ENCODE results near the gene CER1.
"Not testable (repeated sequence)": the region's sequence is repeated elsewhere in the genome, so short reads cannot be mapped to it uniquely, and the experiment has no call there.

Gene CER1

DNA sequence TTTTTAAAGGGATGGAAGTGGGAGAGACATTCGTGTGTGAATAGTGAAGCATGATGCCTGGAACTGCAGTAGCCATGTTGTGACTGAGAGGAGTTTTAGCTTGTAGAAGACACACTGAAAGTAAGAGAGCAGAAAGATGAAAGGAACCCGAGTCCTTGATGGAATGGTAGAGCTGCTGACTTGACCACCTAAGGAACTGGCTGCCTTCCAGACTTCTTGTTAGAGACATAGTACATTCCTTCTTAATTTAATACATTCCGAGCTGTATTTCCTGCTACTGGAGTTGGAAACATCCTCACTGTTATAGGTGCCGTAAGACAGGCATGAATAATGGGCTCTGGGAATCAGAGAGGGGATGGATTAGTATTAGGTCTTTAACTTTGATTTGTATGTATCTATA, 7.4 kb downstream of the CER1 start:
- DNase-seq (ENCODE audit: low spot score): no peak

DNA sequence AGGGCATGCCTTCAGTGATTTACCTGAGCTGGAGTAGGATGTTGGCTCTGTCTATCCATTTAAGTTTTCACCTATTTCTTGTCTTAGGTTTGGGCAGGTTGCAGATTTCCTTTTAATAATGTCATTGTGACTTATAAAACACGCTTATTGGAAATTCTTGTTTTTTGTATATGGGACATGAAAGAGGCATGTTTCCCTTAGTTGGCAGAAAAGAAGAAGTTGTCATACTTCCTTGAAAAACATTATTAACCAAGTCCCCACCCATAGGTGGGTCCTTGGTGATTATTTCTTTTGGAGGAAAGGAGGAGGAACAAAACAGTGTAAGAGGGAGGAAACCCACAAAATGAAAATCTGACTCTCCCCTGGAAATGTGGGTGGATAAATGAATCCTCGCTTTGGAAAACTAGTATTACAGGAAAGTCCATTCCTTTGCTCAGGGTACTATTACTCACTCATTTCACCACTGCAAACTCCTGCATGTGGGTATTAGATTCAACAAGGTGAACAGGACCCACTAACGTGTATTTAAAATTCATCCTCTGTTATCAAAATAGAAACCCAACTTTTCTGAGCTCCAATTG, 9.3 kb downstream of the CER1 start:
- no peak for DNase-seq (ENCODE audit: low spot score)

DNA sequence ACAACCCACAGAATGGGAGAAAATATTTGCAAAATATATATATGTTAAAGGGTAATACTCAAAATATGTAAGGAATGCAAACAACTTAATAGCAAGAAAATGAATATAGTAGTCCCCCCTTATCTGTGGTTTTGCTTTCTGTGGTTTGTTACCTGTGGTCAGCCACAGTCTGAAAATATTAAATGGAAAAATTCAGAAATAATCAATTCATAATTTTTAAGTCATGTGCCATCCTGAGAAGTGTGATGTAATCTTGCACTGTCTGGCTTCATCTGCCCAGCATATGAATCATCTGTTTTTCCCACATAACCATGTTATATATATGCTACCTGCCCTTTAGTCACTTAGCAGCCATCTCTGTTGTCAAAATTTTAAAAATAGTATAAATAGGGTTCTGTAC, 11.7 kb downstream of the CER1 start:
- DNase-seq (ENCODE audit: low spot score): peak; percentile 8

DNA sequence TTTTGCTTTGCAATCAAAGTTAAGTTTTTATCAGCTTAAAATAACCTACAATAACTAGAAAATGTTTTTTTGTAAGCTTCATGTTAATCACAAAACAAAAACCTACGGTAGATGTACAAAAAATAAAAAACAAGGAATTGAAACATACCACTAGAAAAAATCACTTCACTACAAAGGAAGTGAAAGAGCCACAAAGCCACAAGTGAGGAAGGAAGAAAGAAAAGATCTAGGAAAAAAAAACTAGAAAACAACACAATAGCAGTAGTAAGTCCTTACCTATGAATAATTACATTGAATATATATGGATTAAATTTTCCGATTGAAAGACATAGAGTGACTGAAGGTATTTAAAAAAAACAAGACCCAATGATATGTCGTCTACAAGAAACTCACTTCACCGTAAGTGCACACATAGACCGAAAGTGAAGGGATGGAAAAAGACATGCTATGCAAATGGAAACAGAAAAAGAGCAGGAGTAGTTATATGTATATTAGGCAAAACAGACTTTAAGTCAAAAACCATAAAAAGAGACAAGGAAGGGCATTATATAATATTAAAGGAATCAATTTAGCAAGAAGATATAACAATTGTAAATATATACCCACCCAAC, 15.9 kb downstream of the CER1 start:
- no peak for DNase-seq (ENCODE audit: low spot score)

DNA sequence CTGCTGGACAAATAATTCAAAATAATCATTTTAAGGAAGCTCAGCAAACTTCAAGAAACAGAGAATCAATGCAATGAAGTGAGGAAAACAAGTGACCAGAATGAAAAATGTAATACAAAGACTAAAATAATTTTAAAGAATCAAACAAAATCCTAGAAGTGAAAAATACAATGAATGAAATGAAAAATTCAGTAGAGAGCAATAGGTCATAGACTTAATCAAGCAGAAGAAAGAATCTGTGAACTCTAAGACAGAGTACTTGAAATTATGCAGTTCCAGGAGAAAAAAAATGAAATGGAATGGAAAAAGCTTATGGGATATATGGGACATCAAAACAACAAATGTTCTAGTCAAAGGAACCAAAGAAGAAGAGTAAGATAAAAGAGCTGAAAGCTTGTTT, 17.5 kb downstream of the CER1 start:
- no peak for DNase-seq (ENCODE audit: low spot score)

DNA sequence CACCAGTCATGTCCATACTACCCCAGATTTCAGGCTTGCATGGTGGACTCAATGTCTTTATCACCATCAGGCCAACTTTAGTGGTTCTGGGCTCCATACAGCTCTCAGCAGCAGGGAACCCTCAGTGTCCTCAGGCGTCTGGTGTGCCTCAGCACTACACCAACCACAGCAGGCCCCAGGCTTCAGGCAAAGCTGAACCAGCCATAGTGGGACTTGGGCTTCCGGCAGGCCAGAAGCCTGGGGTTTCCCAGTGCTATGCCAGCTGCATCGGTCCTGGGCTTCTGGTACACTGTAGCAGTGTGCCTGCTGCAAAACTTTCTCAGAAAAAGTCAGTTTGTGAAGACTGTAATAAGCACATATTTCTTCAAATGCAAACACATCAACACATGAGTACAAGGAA, 18.3 kb downstream of the CER1 start:
- DNase-seq (ENCODE audit: low spot score): no peak

DNA sequence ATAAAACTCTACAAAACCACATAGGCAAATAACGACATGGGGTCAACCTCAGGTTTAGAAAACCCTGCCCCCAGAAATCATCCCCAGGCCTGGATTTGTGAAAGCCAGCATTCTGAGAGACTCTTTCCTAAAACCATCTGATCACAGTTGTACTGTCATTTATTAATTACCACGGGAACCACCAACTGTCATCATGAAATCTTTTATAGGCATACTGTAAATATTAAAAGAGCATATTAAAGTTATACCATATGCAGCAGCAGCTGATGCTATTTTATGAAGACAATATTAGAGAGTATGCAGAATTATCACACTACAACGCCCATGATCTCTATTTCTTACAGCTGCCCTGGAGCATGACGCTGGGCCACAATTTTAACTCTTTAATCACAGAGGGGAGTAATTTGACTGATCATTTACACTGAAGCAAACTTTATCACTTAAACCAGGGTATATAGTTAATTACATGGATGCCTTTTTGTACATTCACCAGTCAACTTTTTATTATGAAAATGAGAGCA, 20.3 kb downstream of the CER1 start:
- DNase-seq (ENCODE audit: low spot score): no peak

DNA sequence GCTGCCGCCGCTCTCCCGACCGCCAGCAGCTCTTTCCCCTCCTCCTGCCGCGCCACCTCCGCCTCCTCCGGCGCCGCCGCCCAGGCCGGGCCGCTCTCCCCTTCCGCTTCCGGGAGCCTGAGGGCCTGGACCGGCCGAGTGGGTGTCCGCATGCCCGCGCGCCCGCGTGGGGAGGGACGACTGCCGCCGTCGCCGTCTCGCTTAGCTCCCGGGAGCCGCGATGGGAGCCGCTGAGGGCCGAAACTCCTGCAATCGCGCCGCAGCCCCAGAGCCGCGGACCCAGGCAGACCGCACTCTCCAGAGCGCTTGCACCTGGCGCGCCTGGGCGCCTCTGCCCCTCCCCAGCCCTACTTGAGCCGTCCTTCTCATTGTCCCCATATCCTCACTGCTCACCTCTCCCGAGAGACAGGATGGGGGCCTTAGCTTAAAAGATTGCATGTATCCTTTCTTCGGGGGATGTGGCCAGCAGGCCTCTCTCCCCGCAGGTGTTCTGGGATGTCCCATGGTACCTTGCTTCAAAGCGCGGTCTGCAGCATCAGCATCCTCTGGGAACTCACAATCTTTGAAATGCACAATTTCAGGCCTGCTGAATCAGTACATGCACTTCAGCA, 29.2 kb downstream of the CER1 start, which contains the start of gene ZDHHC21:
TSS of gene ZDHHC21 (minus strand) at position 182 of the 611 bp plus-strand sequence. CDS start 19,092 bp downstream, outside the sequence.
- peak; percentile 53 for DNase-seq (ENCODE audit: low spot score)

DNA sequence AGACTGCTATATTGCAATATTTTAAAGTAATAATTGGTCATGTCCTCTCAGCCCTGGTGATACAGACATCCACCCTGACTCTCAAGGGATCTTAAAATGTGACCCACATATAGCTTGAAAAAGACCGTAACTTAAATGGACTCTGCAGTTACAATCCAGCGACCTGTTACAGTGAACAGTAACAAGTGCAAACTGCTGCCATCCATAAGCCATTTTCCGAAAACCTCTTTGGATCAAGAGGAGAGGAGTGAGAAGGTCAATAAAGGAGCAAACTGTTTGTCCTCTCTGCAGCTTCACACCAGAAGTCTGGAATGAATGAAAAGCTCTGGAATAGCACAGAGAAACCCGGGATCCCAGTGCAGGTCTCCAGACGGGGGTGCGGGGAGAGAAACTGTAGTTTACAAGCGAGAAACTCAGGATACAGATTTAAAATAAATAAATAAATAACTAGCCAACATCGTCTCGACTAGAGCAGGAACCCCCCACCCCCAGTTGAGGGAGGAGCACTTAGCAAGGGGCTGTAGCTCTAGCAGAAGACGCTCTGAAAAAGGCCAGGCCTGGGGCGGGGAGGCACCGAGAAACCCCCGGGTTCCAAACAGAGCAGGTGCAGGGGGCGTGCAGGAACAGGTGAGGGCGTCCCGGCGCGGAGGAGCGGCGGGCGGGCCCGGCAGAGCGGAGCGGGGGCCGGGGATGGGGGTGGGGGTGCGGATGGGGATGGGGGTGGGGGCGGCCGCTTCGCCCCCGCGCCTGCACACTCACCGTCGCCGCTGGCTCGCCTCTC, 29.9 kb downstream of the CER1 start:
- peak; percentile 31 for DNase-seq (ENCODE audit: low spot score)

DNA sequence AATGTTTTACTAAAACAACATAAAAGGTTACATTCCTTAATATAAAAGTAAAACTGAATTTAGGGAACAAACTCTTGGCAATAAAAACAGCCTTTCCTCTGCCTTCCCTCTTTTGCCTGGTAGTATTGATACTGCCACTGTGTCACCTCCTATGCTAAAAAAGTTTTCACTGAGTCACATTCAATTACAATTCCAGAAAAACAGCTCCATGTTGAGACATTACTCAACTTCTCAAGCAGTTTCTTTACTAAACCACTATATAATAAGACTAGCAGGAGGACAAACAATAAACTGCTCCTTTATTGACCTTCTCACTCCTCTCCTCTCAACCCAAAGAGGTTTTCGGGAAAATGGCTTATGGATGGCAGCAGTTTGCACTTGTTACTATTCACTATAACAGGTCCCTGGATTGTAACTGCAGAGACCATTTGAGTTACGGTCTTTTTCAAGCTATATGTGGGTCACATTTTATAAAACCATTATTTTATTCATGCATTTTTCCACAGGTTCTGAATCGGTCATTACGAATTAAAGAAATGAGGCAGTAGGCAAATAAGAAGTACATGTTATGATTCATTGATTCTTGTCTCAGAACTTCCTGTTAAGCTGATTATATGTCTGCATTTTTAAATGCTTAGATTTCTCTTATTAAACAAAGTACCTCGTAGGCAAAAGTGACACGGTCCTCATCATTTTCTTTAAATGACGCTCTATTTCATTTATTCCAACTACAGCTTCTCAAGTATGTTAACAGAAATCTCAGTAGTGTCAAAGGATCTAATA, 31.4 kb downstream of the CER1 start:
- DNase-seq (ENCODE audit: low spot score): no peak

DNA sequence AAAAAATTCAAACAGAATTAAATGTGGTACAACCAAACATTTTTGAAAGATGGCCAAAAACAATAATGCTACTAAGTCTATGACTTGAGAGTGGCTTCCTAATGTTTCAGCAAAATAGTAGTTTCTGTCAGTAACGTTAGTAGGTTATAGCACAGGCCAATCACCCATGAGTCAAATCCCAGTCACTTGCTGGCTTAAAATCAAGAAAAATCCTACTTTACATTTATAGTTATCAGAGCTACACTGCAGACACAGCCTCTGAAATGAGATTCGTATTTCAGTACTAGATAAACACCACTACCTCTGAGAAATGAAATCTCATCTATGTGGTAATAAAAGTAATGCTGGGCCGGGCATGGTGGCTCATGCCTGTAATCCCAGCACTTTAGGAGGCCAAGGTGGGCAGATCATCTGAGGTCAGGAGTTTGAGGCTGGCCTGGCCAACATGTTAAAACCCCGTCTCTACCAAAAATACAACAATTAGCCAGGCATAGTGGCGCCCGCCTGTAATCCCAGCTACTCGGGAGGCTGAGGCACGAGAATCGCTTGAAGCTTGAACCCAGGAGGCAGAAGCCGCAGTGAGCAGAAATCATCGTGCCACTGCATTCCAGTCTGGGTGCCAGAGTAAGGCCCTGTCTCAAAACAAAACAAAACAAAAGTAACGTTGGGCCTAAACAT, 35.4 kb downstream of the CER1 start:
- DNase-seq (ENCODE audit: low spot score): no peak

DNA sequence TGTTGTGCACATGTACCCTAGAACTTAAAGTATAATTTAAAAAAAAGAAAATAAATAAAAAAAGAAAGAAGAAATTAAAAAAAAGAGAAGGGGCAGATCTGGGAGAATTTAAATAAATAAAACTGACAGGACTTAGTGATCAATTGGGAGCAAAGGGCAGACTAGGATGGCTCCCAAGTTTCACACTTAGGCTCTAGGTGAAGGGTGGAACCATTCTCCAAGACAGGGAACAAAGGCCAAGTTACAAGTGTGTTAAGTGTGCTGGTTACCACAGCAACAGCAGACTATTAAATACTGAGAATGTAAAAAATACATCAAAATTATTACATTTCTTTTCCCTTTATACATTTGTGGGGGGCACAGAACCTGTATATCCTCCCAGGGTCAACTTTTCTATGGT, 36.4 kb downstream of the CER1 start:
- no peak for DNase-seq (ENCODE audit: low spot score)

DNA sequence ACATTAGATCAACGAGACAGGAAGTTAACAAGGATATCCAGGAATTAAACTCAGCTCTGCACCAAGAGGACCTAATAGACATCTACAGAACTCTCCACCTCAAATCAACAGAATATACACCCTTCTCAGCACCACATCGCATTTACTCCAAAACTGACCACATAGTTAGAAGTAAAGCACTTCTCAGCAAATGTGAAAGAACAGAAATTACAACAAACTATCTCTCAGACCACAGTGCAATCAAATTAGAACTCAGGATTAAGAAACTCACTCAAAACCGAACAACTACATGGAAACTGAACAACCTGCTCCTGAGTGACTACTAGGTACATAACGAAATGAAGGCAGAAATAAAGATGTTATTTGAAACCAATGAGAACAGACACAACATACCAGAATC, 39.9 kb downstream of the CER1 start:
- DNase-seq (ENCODE audit: low spot score): not testable (repeated sequence)

DNA sequence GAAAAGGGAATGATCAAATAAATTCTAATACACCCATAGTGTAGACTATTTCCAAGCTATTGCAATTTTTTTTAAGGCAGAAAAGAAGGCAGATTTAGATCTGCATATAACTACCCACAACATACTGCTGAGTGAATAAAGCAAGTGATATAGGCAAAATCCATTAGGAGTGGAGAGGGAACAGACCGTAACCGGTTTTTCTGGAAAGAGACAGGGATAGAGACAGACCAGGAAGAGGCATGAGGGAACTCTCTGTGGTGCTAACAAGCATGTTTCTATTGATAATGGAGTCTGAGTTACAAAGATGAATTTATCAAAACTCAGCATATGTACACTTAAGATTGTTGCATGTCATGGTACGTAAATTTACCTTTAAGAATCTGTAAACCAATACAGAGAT, 43.8 kb downstream of the CER1 start:
- no peak for DNase-seq (ENCODE audit: low spot score)

DNA sequence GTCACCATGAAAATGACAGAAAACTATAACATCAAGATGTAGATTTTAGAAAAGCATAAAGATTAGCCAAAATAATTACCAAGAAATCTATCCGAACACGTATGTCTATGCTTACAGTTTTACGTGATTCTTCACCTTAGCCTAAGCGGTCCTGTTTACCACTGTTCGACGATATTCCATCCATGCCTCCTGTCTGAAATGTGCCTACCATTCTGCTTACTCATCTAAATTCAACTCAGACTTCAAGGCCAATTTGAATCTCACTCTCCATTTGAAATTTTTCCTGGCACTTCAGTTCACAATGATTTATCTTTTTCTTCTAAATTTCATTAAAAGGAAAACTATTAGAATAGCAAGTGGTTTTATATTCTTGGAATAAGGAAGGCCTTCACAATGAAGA, 44.7 kb downstream of the CER1 start:
- no peak for DNase-seq (ENCODE audit: low spot score)

DNA sequence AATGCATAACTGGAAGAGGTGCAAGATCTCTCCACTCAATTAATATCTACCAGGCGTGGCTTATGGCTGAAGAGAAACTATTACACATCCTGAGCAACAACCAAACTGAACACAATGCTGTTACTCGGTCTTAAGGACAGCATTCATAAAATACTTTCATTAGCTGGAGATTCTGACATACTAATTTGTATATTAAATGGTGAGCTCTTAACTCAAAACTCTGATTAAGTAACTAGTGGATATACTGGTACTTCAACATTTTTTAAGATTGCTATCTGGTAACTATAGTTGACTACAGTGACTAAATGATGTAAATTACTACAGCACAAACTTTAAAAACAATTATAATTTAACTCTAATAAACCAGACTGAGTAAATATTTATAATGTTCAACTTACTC, 45.1 kb downstream of the CER1 start:
- no peak for DNase-seq (ENCODE audit: low spot score)

DNA sequence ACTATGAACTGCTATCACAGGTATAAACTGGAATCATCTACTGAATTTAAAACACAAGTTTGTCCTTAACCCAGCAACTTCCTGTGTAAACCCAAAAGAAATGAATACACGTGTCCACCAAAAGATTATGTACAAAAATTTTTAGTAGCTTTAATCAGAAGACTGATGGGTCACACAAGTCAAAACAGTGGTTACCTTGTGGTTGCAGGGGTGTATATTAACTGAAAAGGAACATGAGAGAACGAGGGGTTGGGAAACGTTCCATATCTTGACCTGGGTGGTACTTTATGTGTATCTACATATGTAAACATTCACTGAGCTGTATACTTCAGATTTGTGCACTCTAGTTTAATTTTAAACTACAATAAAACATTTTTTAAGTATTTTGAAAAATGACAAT, 47.9 kb downstream of the CER1 start:
- DNase-seq (ENCODE audit: low spot score): no peak

DNA sequence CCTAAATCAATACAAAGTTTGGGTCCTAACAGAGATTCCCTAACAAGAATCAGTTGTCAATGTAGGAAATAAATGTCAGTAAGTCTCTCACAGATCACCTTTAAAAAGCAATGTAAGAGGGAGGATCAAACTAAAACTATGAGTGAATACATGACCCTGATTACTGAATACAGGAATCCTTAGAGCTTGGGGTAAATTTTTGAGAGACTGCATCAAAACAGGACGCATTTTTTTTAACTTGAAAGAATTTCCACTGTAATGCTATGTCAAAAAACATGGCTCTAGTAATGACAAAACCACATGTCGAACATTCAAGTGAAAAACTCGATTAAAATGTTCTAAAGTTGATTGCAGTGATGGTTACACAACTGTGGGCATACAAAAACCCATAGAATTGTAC, 51.2 kb downstream of the CER1 start:
- DNase-seq (ENCODE audit: low spot score): no peak

DNA sequence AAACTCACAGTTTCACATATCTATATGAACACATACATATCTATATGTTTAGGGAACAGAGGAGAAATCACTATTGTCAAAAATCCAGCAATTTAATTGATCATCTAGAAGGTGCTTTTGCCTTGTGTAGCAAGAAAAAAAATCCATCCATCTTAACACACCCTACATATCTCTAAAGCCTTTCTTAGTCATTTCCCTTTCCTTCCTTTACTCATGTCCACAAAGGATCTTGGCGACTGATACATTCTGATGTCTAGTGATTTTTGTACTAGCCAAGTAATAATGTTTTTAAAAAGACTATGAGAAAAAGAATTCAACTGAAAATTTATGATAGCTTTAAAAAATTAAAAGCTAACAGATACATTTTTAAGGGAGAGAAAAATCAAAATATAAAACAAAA, 51.8 kb downstream of the CER1 start:
- no peak for DNase-seq (ENCODE audit: low spot score)

Measured in SW480 (cell line).